PC-3 (cell line): ENCODE data around the gene DNPEP.

ENCODE experiments used
- EZH2 ChIP-seq: fragments of 300-600 bp; sonication (generic); IDR thresholded peaks from one replicate; pipeline ENCODE4 v1.6.1; 2017; ENCODE audit warnings: antibody characterized with exemption, mild to moderate bottlenecking, low read length; ENCODE audit not compliant: unreplicated experiment
- TF ChIP-seq, protein P1 (sequence below): fragments of 300-600 bp; sonication (generic); conservative IDR thresholded peaks from 2 replicates; pipeline ENCODE4 v1.5.1; 2017; ENCODE audit warnings: antibody characterized with exemption, low read depth, mild to moderate bottlenecking, low read length

DNA sequence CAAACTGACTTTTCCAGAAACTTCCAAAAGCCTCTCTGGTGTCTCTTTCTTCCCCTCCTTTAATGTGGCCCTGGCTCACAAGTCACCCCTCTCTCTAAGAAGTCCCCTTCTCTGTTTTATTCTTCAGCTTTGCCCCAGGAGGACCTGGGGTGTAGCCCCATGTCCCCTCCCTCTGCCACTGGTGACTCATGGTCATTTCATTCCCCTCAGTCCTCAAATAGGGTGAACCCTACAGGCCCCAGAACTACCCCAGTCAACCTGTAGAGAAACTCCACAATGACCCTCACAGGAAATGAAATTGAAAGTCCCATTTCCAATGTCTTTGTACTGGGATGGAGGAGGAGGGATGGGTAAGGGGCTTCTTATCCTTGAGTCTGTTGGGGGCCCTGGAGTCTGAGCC, 40.8 kb upstream of the DNPEP start:
- TF ChIP-seq EZH2: no peak
- TF ChIP-seq, protein P1, sequence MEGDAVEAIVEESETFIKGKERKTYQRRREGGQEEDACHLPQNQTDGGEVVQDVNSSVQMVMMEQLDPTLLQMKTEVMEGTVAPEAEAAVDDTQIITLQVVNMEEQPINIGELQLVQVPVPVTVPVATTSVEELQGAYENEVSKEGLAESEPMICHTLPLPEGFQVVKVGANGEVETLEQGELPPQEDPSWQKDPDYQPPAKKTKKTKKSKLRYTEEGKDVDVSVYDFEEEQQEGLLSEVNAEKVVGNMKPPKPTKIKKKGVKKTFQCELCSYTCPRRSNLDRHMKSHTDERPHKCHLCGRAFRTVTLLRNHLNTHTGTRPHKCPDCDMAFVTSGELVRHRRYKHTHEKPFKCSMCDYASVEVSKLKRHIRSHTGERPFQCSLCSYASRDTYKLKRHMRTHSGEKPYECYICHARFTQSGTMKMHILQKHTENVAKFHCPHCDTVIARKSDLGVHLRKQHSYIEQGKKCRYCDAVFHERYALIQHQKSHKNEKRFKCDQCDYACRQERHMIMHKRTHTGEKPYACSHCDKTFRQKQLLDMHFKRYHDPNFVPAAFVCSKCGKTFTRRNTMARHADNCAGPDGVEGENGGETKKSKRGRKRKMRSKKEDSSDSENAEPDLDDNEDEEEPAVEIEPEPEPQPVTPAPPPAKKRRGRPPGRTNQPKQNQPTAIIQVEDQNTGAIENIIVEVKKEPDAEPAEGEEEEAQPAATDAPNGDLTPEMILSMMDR: no peak
